Measurements from ENCODE around the gene ANKRD40CL.
A peak's percentile ranks its signal among the peaks of the same experiment; 100 is the strongest.

ANKRD40CL gene

GRCh38 chr17:50763716-50764475 is 3.4 kb downstream of the ANKRD40CL start:
- Histone ChIP-seq H3K9ac (ENCODE audit: low read length) (no peak overlapping the region), H2AFZ (ENCODE audit: low read depth, low read length) (no peak overlapping the region), H3K36me3 (replicated peaks; ENCODE audit: low read depth, low read length) (no peaks in the 10 kb centered on the region)

GRCh38 chr17:50762177-50762576 is 5.1 kb downstream of the ANKRD40CL start:
- Histone ChIP-seq H3K9me3 (ENCODE audit: insufficient read depth, low read length) (no peaks in the 10 kb centered on the region), H3K79me2 (ENCODE audit: low read length) (no peaks in the 10 kb centered on the region), H3K9ac (ENCODE audit: low read length) (no peak overlapping the region; the same call in 1 of the 2 replicates), H3K4me2 (ENCODE audit: low read length) (peak overlapping the region; percentile 84), H3K27ac (ENCODE audit: low read length) (no peak overlapping the region), H3K4me3 (ENCODE audit: low read length) (no peak overlapping the region), H3K36me3 (replicated peaks; ENCODE audit: low read depth, low read length) (no peaks in the 10 kb centered on the region), H4K20me1 (ENCODE audit: insufficient read depth, low read length) (no peaks in the 10 kb centered on the region), H3K27me3 (ENCODE audit: low read depth, low read length) (no peaks in the 10 kb centered on the region), H2AFZ (ENCODE audit: low read depth, low read length) (no peak overlapping the region), H3K4me1 (ENCODE audit: low read length) (peaks cover 36% of the 10 kb centered on the region)
- TF ChIP-seq CTCF (IDR thresholded peaks at IDR 0.05; ENCODE audit: low read depth, low read length): no peak
- no peak for TF ChIP-seq EZH2phosphoT487 (IDR thresholded peaks at IDR 0.05; ENCODE audit: low read depth)

More at GRCh38 chr17:50763716-50764475, 3.4 kb downstream of the ANKRD40CL start:
- H3K4me2 ChIP-seq (ENCODE audit: low read length): peak overlapping the region; percentile 84
- H3K27ac ChIP-seq (ENCODE audit: low read length): no peak overlapping the region
- no peaks in the 10 kb centered on the region for H3K9me3 ChIP-seq (ENCODE audit: insufficient read depth, low read length)
- no peaks in the 10 kb centered on the region for H3K27me3 ChIP-seq (ENCODE audit: low read depth, low read length)
- H3K4me3 ChIP-seq (ENCODE audit: low read length): 0 out of 2 replicates have a peak overlapping the region, but pooled peaks have one; percentile 79
- no peaks in the 10 kb centered on the region for H3K79me2 ChIP-seq (ENCODE audit: low read length)
- H3K4me1 ChIP-seq (ENCODE audit: low read length): peaks cover 36% of the 10 kb centered on the region
- TF ChIP-seq EZH2phosphoT487 (IDR thresholded peaks at IDR 0.05; ENCODE audit: low read depth): no peak
- H4K20me1 ChIP-seq (ENCODE audit: insufficient read depth, low read length): no peaks in the 10 kb centered on the region

- H3K4me3 ChIP-seq (ENCODE audit: low read length): no peak overlapping the region
- H3K79me2 ChIP-seq (ENCODE audit: low read length): no peaks in the 10 kb centered on the region
- no peak overlapping the region for H3K4me2 ChIP-seq (ENCODE audit: low read length)
- no peak overlapping the region for H2AFZ ChIP-seq (ENCODE audit: low read depth, low read length)
- H3K9ac ChIP-seq (ENCODE audit: low read length): no peak overlapping the region
- H3K36me3 ChIP-seq (replicated peaks; ENCODE audit: low read depth, low read length): peaks cover 11% of the 10 kb centered on the region
- TF ChIP-seq EZH2phosphoT487 (IDR thresholded peaks at IDR 0.05; ENCODE audit: low read depth): no peak
- no peak for TF ChIP-seq CTCF (IDR thresholded peaks at IDR 0.05; ENCODE audit: low read depth, low read length)
- peaks cover 13% of the 10 kb centered on the region for H3K4me1 ChIP-seq (ENCODE audit: low read length)
- no peaks in the 10 kb centered on the region for H3K27me3 ChIP-seq (ENCODE audit: low read depth, low read length)
- H3K9me3 ChIP-seq (ENCODE audit: insufficient read depth, low read length): no peaks in the 10 kb centered on the region
- H3K27ac ChIP-seq (ENCODE audit: low read length): no peak overlapping the region
- H4K20me1 ChIP-seq (ENCODE audit: insufficient read depth, low read length): no peaks in the 10 kb centered on the region
These were observed 8.3 kb downstream of the ANKRD40CL start for GRCh38 chr17:50758989-50759544.

GRCh38 chr17:50758524-50758923 is 8.8 kb downstream of the ANKRD40CL start:
- Histone ChIP-seq H3K27me3 (ENCODE audit: low read depth, low read length) (no peaks in the 10 kb centered on the region), H3K9ac (ENCODE audit: low read length) (no peak overlapping the region), H3K4me3 (ENCODE audit: low read length) (no peak overlapping the region), H3K79me2 (ENCODE audit: low read length) (no peaks in the 10 kb centered on the region), H3K36me3 (replicated peaks; ENCODE audit: low read depth, low read length) (peaks cover 16% of the 10 kb centered on the region), H2AFZ (ENCODE audit: low read depth, low read length) (no peak overlapping the region), H3K27ac (ENCODE audit: low read length) (no peak overlapping the region), H4K20me1 (ENCODE audit: insufficient read depth, low read length) (no peaks in the 10 kb centered on the region), H3K4me2 (ENCODE audit: low read length) (no peak overlapping the region), H3K4me1 (ENCODE audit: low read length) (peaks cover 8% of the 10 kb centered on the region), H3K9me3 (ENCODE audit: insufficient read depth, low read length) (no peaks in the 10 kb centered on the region)
- no peak for TF ChIP-seq EZH2phosphoT487 (IDR thresholded peaks at IDR 0.05; ENCODE audit: low read depth)
- no peak for TF ChIP-seq CTCF (IDR thresholded peaks at IDR 0.05; ENCODE audit: low read depth, low read length)

All from OCI-LY3 (cell line).